ENCODE measurements around the gene HNRNPL. TPM values are rescaled to one million over a fixed set of nuclear protein-coding genes. Genes with fewer than 3 reads are reported as not detected.

The HNRNPL gene
- total RNA-seq, 1 experiment from 2014 or later, result 710 TPM

DNA sequence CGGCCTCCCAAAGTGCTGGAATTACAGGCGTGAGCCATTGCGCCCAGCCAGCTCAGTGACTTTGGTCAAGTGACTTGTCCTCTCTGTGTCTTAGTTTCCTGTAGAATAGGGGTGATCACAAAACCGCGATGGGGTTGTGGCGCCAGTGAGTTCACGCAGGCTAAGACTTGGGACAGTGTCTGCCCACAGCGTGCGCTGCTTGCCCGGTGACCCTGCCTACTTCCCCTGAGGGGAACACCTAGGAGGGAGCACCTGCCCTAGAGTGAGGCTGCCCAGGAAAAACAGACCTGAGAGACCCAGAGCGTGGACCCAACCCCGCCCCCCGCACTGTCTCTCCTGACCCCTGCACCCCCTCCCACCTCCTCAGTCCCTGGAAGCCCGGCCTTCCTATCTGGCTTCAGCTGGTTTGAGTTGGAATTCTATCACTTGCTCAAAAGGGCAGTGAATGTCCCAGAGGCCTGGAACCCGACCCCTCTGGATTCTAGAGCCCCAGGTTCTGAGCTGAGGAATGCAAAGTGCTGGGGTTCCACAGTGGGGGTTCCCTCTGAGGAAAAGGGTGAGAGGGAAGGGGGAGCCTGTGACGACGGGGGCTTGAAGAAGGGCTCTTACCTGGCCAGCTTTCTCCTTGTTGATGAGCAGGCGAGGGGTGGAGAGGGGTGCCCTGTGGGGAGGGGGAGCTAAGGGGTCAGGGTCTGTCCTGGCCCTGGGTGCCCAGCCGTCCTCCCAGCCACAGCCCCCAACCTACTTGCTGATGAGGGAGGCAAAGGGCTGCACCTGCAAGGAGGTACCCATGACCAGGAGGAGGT, 30.5 kb upstream of the HNRNPL start:
- Mint-ChIP-seq H3K27ac (no peak overlapping the region), H3K9me3 (no peaks in the 10 kb centered on the region), H3K4me3 (no peak overlapping the region), H3K27me3 (ENCODE audit: low read depth) (no peaks in the 10 kb centered on the region), H3K36me3 (ENCODE audit: insufficient read depth in 1 of 3, low read depth in 3 of 3) (no peaks in the 10 kb centered on the region; a peak in 1 of 7 replicates), H3K4me1 (peaks cover 19 to 34% of the 10 kb centered on the region in 2 experiments)
- no peak for DNase-seq
- H3K23ac ChIP-seq (ENCODE audit: insufficient read length, low read depth, low read length), result no peak overlapping the region
- H3K4me1 ChIP-seq (ENCODE audit: insufficient read depth, low read length), result peaks cover 3% of the 10 kb centered on the region; the same call in 1 of the 2 replicates
- no peak for TF ChIP-seq CTCF (conservative IDR thresholded peaks at IDR 0.05)
- no peak overlapping the region for H4K5ac ChIP-seq (ENCODE audit: insufficient read length, low read depth, low read length)
- no CpG with 5 or more reads among the region's 19 CpGs for WGBS (ENCODE audit: extremely low coverage, insufficient read length, low lambda C conversion rate)
- H4K8ac ChIP-seq (replicated peaks; ENCODE audit: insufficient read length, low read depth, low read length), result no peak overlapping the region
- no peak overlapping the region for H2BK120ac ChIP-seq (ENCODE audit: low read depth, low read length, poor library complexity, severe bottlenecking)
- no peaks in the 10 kb centered on the region for H3K9me3 ChIP-seq (ENCODE audit: control insufficient read depth, low read depth, low read length)
- H3K27me3 ChIP-seq (ENCODE audit: insufficient read depth, low read length), result peaks cover 2% of the 10 kb centered on the region; the same call in 1 of the 2 replicates
- H3K23me2 ChIP-seq (ENCODE audit: insufficient read length, low read depth, low read length, poor library complexity, severe bottlenecking), result no peaks in the 10 kb centered on the region
- no peak overlapping the region; the same call in 1 of the 2 replicates for H3K14ac ChIP-seq (ENCODE audit: insufficient read depth, low read length)
- no peak overlapping the region for H3K4me2 ChIP-seq (ENCODE audit: insufficient read depth, insufficient read length, low read length)
- H3K18ac ChIP-seq (ENCODE audit: insufficient read length, low read depth, low read length), result no peak overlapping the region
- H3K79me2 ChIP-seq (ENCODE audit: insufficient read depth, low read length), result no peaks in the 10 kb centered on the region
- no peak overlapping the region for H2AK5ac ChIP-seq (ENCODE audit: insufficient read length, low read length)
- no peak overlapping the region for H2BK5ac ChIP-seq (ENCODE audit: insufficient read length, low read length)
- H4K20me1 ChIP-seq (ENCODE audit: control insufficient read depth, insufficient read depth, insufficient read length), result no peaks in the 10 kb centered on the region
- H4K91ac ChIP-seq (ENCODE audit: insufficient read length, low read depth, low read length), result no peak overlapping the region
- no peak overlapping the region for H2BK12ac ChIP-seq (ENCODE audit: insufficient read length, low read depth, low read length)
- H3K79me1 ChIP-seq (ENCODE audit: insufficient read depth, low read depth, low read length, poor library complexity, severe bottlenecking), result no peaks in the 10 kb centered on the region
- no peak overlapping the region for H3K4ac ChIP-seq (ENCODE audit: low read depth, low read length)
- no peak overlapping the region for H2AFZ ChIP-seq (ENCODE audit: low read length)
- H3K56ac ChIP-seq (ENCODE audit: insufficient read length, low read depth, low read length), result no peak overlapping the region
- H2BK15ac ChIP-seq (ENCODE audit: low read depth, low read length), result no peak overlapping the region
- H3K27ac ChIP-seq (ENCODE audit: insufficient read length, low read depth, low read length), result no peak overlapping the region
- no peak overlapping the region for H3T11ph ChIP-seq (ENCODE audit: low read length)
- no peak overlapping the region for H2BK20ac ChIP-seq (ENCODE audit: low read depth, low read length, poor library complexity, severe bottlenecking)
- H3K9ac ChIP-seq (ENCODE audit: extremely low read depth, insufficient read length, low read length), result no peak overlapping the region
